ENCODE measurements around the gene IL17RC.
A peak's percentile ranks its signal among the peaks of the same experiment; 100 is the strongest.
"Not testable (repeated sequence)": the region's sequence is repeated elsewhere in the genome, so short reads cannot be mapped to it uniquely, and the experiment has no call there.

IL17RC gene, protein sequence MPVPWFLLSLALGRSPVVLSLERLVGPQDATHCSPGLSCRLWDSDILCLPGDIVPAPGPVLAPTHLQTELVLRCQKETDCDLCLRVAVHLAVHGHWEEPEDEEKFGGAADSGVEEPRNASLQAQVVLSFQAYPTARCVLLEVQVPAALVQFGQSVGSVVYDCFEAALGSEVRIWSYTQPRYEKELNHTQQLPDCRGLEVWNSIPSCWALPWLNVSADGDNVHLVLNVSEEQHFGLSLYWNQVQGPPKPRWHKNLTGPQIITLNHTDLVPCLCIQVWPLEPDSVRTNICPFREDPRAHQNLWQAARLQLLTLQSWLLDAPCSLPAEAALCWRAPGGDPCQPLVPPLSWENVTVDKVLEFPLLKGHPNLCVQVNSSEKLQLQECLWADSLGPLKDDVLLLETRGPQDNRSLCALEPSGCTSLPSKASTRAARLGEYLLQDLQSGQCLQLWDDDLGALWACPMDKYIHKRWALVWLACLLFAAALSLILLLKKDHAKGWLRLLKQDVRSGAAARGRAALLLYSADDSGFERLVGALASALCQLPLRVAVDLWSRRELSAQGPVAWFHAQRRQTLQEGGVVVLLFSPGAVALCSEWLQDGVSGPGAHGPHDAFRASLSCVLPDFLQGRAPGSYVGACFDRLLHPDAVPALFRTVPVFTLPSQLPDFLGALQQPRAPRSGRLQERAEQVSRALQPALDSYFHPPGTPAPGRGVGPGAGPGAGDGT

DNA sequence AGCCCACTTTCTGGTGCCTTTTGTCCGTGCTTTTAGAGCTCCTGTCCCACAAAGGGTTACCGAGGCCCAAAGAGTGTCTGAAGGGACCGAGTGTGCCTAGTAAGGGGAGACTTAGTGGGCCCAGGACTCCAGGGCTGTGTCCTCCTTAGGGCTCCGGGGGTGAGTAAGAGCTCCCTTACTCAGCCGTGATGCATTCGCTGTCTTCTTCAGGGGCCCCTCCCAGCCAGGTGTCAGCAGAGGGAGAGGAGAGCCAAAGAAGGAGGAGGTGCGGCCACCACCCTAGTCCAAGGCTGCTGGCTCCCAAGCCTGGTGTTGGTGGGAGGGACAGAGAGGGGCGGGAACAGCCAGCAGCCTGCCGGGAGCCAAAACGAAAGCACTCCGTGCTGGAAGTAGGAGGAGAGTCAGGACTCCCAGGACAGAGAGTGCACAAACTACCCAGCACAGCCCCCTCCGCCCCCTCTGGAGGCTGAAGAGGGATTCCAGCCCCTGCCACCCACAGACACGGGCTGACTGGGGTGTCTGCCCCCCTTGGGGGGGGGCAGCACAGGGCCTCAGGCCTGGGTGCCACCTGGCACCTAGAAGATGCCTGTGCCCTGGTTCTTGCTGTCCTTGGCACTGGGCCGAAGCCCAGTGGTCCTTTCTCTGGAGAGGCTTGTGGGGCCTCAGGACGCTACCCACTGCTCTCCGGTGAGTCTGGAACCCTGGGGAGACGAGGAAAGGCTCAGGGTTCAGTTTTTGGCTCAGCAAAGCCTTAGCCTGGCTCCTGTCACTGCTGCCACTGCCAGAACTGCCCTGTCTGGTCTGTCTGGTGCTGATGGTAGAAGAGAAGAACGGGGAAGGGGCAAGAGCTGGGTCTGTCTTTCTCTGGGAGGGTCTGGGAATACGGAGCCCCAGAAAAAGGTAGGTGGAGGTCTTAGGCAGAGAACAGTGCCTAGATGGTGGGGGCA lies at the start of gene IL17RC:
Gene IL17RC, plus strand, starts transcription at position 365 of the 947 bp plus-strand sequence. Its CDS starts 218 bp downstream, at position 583.
- DNase-seq (ENCODE audit: low spot score), result peak; percentile 91

DNA sequence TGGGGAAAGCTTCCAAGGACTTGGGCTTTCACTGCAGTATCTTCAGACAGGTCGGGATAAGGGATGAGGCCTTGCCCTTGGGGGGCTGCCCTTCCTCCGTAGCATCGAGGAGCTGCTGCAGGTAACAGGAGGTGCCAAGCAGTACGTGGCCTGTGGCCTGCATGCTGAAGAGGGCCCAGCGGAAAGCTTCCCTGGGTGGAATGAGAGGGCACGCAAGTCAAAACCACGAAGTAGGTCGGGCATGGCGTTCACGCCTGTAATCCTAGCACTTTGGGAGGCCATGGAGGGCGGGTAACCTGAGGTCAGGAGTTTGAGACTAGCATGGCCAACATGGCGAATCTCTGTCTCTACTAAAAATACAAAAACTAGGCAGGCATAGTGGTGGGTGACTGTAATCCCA lies 49.8 kb upstream of the IL17RC start:
- no peak for DNase-seq (ENCODE audit: low spot score)

DNA sequence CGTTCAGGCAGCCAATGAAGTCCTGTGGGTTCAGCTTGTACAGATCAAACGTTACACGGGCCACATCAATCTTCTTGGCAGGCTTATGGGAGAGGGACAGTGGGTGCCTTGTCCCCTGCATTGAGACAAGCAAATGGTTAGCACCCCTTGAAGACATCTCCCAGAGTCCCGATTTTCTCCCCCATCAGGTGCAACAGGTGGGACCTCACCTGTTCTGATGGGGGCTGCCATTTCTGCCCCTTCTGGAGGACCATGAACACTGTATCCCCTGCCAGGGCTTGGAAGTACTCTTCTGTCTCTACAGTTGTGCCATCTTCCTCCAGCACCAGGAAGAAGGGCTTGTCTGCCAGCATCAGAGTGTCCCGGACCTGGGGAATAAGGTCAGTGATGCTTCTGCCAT lies 46.9 kb upstream of the IL17RC start:
- DNase-seq (ENCODE audit: low spot score), result no peak

DNA sequence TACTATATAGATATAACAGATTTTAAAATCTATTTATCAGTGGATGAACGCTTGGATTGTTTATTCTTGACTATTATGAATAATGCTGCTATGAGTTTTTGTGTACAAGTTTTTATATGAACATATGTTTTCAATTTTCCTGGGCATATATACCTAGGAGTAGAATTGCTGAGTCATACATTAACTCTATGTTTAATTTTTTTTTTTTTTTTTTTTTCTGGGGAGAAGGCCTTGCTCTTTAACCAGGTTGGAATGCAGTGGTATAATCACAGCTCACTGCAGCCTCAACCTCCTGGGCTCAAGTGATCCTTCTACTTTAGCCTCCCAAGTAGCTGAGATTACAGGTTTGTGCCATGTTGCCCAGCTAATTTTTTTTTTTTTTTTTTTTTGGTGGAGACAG lies 45.9 kb upstream of the IL17RC start:
- peak; percentile 18 for DNase-seq (ENCODE audit: low spot score)

DNA sequence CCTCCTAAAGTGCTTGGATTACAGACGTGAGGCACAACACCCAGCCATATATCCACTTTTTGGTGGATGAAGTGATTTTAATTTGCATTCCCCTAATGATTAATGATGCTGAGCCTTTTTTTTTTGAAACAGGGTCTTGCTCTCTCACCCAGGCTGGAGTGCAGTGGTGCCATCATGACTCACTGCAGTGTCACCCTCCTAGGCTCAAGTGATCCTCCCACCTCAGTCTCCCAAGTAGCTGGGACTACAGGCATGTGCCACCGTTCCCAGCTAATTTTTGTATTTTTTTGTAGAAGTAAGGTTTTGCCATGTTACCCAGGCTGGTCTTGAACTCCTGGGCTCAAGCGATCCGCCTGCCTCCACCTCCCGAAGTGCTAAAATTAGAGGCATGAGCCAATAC lies 44.8 kb upstream of the IL17RC start:
- not testable (repeated sequence) for DNase-seq (ENCODE audit: low spot score)

DNA sequence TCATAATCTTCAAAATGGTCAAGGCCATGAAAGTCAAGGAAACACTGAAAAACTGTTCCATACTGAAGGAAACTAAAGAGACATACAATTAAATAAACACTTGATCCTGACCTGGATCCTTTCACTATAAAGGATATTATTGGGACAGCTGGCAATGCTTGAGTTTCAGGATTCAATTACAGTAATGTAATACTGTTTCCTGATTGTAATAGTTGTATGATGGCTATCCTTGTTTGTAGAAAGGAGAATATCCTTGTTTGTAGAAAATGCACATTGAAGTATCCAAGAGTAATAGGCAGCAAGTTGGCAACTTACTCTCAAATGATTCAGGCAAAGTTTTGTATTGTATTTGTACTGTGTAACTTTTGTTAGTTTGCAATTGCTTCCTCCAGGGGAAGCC lies 41.5 kb upstream of the IL17RC start:
- no peak for DNase-seq (ENCODE audit: low spot score)

DNA sequence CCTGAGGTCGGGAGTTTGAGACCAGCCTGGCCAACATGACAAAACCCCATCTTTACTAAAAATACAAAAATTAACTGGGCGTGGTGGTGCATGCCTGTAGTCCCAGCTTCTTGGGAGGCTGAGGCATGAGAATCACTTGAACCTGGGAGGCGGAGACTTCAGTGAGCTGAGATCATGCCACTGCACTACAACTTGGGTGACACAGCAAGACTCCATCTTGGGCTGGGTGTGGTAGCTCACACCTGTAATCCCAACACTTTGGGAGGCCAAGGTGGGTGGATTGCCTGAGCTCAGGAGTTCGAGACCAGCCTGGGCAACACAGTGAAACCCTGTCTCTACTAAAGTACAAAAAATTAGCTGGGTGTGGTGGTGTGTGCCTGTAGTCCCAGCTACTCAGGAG lies 40.6 kb upstream of the IL17RC start:
- not testable (repeated sequence) for DNase-seq (ENCODE audit: low spot score)

DNA sequence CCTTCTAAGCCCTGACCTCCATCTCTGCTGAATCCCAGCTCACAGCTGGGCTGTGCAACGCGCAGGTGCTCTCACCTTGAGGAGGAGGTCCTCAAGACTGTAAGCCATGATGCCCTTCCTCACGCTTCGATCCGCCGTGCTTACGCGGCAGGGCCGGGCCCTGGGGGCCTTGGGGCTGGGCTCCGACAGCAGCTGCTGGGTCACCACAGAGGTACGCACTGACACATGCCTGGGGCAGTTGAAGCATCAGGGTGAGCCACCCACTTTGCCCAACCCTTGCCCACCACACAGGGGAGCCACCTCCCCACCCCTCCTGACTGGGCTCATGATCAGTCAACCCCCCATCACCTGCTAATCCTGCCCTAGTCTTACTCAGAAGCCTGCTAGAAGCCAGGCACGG lies 39.9 kb upstream of the IL17RC start:
- no peak for DNase-seq (ENCODE audit: low spot score)

DNA sequence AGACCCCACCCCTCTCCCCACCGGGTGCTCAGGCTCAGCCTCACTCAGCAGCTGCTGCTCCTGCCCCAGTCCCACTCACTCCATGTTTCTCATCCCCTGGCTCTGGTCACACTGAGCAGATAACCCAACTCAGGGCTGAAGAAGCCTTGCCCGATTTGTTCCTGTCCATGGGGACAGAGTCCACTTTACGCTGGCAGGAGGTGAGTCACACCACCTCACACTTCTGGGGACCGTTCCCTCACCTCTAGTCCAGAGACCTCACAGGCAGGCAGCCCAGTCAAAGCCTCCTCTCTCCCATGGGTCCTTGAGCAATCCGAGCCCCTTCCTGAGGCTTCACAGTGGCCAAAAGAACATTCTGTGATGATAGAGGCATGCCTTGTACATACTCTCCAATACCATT lies 38.2 kb upstream of the IL17RC start:
- peak; percentile 77 for DNase-seq (ENCODE audit: low spot score)

DNA sequence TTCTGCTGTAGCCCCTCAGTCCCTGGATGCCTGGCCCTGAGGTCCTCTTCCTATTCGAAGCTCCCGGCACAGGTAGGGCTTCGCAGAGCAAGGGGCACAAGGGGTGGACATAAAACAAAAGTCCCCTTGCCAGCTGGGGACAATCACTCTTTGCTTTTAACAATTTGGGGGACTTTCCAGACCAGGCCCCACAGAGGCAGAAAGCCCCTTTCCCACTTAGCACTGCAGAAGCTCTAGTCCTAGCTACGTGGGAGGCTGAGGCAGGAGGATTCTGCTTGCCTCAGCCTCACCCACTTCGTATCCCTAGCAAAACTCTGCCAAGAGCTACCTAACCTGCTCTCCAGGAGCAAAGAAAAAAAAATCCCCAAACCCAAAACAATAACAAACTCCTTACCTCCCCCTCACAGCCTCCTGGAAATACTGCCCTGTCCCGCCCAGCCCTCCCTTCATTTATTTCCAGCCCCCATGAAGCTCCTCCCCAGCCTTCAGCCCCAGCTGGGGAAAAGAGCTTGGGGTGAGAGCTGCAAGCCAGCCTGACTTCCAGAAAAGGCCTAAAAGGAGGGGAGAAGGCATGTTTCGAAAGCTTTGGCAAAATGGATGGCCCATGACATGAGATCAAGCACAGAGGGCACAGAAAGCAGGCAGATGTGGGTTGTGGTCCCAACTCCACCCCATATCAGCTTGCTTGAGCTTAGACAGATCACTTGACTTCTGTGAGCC lies 36.9 kb upstream of the IL17RC start, which contains the start of gene CIDEC:
Gene CIDEC, minus strand, starts transcription at position 424 of the 720 bp plus-strand sequence. CDS start 1,767 bp downstream, outside the sequence.
- DNase-seq (ENCODE audit: low spot score), result no peak

DNA sequence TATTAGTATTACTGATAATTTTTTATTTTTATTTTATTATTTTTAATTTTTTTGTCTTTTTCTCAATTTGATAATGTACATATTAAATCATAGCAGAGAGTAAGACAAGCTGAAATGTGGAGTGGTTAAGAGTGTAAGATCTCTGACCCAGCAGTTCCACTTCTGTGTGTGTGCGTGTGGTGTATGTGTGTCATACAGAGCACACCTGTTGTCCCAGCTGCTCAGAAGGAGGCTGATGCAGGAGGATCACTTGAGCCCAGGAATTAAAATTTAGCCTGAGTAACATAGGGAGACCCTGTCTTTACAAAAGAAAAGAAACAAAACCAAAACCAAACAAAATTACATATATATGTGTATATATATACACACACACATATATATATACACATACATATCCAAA lies 35.5 kb upstream of the IL17RC start:
- DNase-seq (ENCODE audit: low spot score), result no peak

DNA sequence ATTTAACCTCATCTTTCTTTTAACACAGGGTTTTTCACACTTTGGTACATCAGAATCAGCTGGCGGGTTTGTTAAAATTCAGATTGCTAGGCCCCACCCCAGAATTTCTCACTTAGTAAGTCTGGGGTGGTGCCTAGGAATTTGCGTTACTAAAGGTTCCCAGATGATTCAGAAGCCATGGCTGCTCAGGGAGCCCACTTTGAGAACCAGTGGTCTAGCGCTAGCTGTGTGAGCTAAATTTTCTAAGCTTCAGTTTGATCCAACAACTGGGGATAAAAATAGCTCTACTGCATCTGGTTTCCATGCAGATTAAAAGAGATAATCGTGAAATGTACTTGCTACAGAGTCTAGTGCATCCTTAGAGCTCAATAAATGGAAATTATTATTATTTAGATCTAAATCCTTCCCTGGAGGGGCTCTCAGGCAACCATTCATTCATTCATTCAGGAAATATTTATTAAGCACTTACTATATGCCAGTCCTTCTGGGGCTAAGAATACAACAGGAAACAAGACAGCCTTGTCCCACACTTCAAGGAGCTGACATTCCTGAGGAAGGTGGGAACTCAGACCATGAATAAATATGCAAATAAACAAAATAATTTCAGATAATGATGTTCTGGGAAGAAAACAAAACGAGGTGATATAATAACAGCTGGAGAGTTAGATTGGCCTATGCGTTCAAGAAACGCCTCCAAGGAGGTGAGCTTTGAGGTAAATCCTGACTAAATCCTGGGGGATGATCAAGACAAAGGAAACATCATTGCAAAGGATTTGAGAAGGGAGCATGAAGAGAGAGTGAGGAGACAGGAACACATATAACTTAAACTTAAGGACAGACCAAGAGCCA lies 33.0 kb upstream of the IL17RC start:
- DNase-seq (ENCODE audit: low spot score), result no peak

DNA sequence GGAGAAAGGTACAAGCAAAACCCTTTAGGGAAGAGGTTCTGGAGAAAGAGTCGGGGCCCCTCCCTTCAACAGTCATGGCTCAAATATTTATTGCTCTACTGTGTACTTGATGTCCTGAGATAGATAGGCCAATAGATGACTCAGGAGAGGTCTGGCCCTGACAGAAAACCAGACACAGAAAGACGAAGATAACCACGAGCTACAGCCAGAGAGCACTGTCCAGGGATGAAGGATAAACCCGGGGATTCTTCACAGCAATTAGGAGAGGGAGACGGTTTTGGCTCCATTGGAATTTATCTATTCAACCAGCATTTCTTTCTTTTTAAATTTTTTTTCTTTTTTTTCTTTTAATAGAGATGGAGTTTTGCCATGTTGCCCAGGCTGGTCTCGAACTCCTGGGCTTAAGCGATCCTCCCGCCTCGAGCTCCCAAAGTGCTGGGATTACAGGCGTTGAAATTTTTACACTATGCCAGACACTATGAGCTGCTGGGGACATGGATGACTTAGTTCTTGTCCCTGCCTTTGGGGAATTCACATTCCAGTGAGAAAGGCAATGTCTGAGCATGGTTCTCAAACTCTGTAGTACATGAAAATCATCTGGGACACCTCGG lies 32.2 kb upstream of the IL17RC start:
- DNase-seq (ENCODE audit: low spot score), result peak; percentile 95

DNA sequence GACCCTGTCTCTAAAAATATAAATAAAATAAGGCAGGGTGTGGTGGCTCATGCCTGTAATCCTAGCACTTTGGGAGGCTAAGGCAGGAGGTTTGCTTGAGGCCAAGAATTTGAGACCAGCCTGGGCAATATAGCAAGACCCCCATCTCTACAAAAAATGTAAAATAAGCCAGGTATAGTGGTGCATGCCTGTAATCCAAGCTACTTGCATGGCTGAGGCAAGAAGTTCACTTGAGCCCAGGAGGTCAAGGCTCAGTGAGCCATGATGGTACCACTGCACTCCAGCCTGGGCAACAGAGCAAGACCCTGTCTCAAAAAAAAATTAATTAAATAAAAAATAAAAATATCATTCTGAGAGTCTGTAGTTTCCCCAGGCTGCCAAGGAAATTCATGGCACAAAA lies 30.6 kb upstream of the IL17RC start:
- DNase-seq (ENCODE audit: low spot score), result no peak

DNA sequence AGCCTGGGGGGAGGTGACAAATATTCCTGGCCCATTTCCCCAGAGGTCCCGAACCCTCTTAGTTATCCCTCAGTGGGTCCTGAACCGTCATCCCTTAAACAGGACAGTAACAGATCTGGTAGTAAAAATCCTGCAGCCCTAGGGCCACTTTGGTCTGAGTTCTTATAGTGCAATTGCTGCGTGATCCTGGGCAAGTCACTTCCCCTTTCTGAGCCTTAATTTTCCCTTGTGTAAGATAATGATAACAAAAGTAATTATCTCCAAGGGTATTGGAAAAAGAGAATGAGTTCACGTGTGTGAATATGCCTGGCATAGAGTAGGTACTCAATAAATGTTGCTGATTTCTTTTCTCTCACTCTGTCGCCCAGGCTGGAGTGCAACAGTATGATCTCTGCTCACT lies 29.4 kb upstream of the IL17RC start:
- no peak for DNase-seq (ENCODE audit: low spot score)

DNA sequence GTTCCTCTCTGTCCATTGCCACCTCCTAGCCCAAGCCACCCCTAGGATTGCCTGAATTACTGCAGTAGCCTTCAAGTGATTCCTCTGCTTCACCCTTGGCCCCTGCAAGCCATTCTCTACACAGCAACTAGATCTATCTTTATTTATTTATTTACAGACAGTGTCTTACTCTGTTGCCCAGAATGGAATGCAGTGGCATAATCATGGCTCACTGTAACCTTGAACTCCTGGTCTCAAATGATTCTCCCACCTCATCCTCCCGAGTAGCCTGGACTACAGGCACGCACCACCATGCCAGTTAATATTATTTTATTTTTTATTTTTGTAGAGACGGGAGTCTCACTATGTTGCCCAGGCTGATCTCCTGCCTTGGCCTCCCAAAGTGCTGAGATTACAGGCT lies 28.4 kb upstream of the IL17RC start:
- no peak for DNase-seq (ENCODE audit: low spot score)

DNA sequence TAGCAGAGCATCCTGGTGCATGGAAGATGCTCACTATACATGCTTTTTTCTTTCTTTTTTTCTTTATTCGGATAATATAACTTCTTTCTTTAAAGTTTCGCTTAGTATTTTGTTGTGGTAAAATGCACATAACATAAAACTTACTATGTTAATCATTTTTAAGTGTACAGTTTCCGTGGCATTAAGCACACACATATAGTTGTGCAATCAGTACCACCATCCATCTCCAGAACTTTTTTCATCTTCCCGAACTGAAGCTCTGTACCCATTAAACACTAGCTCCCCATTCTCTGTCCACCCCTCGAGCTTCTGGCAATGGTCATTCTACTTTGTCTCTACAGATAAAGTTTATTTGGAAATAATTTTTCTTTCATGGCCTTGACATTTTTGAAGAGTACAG lies 27.5 kb upstream of the IL17RC start:
- DNase-seq (ENCODE audit: low spot score), result no peak

DNA sequence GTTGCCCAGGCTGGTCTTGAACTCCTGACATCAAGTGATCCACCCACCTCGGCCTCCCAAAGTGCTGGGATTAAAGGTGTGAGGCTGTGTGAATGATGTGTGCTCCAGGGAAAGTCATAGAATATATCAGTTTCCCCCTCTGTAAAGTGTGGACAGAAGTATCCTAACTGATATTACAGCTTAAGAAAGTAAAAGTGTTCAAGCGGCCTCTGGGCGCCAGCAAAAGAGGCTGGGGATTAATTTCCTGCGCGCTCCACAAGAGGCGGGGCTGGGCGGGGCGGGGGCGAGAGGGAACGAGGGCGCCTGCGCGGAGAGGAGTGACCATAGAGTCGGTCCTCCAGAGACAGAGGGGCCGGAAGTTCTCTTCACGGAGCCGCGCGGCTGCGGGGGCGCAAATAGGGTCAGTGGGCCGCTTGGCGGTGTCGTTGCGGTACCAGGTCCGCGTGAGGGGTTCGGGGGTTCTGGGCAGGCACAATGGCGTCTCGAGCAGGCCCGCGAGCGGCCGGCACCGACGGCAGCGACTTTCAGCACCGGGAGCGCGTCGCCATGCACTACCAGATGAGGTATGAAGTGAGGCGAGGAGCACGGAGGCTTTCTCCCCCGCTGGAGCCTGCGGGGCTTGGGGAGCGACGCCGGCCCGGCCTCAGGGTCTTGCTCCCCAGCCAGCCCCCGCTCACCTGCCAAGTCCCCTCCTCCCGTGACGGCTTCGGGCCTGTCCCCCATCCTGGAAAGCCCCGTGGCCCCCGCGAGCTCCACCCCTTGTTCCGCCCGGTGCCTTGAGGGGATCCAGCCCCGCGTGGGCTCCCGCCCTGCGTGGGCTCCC lies 26.4 kb upstream of the IL17RC start, which contains the start of gene JAGN1:
Gene JAGN1, plus strand, starts transcription at position 362 of the 823 bp plus-strand sequence. Its CDS starts 113 bp downstream, at position 475.
- peak; percentile 87 for DNase-seq (ENCODE audit: low spot score)

DNA sequence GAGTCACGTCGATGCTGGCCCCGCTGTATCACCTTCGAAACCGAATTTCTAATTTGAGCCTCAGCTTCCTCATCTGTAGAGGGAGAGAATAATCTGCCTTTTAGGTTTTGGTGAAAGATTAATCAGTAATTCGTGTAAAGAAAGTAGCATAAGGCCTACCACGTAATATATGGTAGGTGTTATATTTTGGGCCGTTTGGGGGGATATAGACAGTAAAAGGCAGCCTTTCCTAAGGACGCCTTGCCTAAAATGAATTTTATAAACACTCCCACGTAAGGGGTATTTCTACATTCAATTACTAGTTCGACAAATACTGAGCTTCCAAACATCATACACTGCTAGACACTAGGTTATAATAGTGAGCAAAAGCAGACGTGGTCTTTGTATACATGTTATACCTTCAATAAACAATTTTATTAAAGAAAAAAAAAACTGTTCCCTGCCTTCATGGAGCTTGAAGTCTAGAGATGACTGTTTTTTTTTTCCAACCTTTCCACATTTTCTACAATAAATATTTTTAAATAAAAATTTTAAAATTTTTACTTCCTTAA lies 25.8 kb upstream of the IL17RC start:
- no peak for DNase-seq (ENCODE audit: low spot score)
